Lung (tissue), 12 donors: ENCODE results near the gene PIEZO1. TPM values are rescaled to one million over a fixed set of nuclear protein-coding genes. Genes with fewer than 3 reads are reported as not detected.

Experiments used
- ATAC-seq: fragments of 200-7000 bp; cut with Tn5 transposase; one replicate; pipeline ENCODE4 v1.9.1; 2020; ENCODE audit warnings: moderate number of reproducible peaks; ENCODE audit not compliant: insufficient read depth, low FRiP score
- DNase-seq, 3 donors: peaks; one replicate each; pipeline ENCODE4 v3.0.0-alpha.2; 2013 to 2017
- H3K27ac ChIP-seq, 2 donors: one replicate each; pipeline ENCODE4 v1.5.1; 2013; ENCODE audit warnings: mild to moderate bottlenecking in 2 of 2, moderate library complexity in 2 of 2, control low read depth in 1 of 2, inconsistent platforms in 1 of 2, low read depth in 1 of 2, low read length in 1 of 2
- H3K27me3 ChIP-seq, 3 donors: one replicate each; pipeline ENCODE4 v1.5.1; 2013; ENCODE audit warnings: low read length in 2 of 3; ENCODE audit not compliant: control insufficient read depth in 3 of 3, insufficient read depth in 3 of 3
- H3K36me3 ChIP-seq, 4 donors: one replicate each; pipeline ENCODE4 v1.5.1; 2013; ENCODE audit warnings: low read length in 4 of 4, mild to moderate bottlenecking in 1 of 4, moderate library complexity in 1 of 4; ENCODE audit not compliant: control insufficient read depth in 4 of 4, insufficient read depth in 4 of 4
- H3K4me1 ChIP-seq, 5 donors: one replicate each; pipeline ENCODE4 v1.5.1; 2013; ENCODE audit warnings: low read length in 5 of 5, mild to moderate bottlenecking in 2 of 5, moderate library complexity in 1 of 5; ENCODE audit not compliant: control insufficient read depth in 5 of 5, insufficient read depth in 5 of 5
- H3K4me3 ChIP-seq: one replicate; pipeline ENCODE4 v1.5.1; 2013; ENCODE audit warnings: mild to moderate bottlenecking, control low read depth, moderate library complexity
- H3K9ac ChIP-seq, 2 donors: one replicate each; pipeline ENCODE4 v1.5.1; 2013; ENCODE audit warnings: low read length in 2 of 2, control low read depth in 1 of 2; ENCODE audit not compliant: insufficient read depth in 1 of 2
- H3K9me3 ChIP-seq, 4 donors: one replicate each; pipeline ENCODE4 v1.5.1; 2013; ENCODE audit warnings: low read length in 3 of 4, mild to moderate bottlenecking in 1 of 4, moderate library complexity in 1 of 4; ENCODE audit not compliant: control insufficient read depth in 4 of 4, insufficient read depth in 3 of 4
- WGBS, 2 donors: extraction: QIAGEN DNeasy Blood & Tissue Kit; methylation state at CpG; one replicate each; pipeline ENCODE4 v1.1.7; 2013; 5-methylcytosine and 5-hydroxymethylcytosine counted together
- polyA plus RNA-seq, 2 donors: library from polyadenylated mRNA; stranded (reverse); fragments of 200-250 nt; gene quantifications; one replicate each; pipeline ENCODE4 v1.2.1, GENCODE V29; 2013
- total RNA-seq, 2 donors: library from RNA; depleted of rRNA in 1 of 2; stranded (reverse); fragments of >200 nt in 1 of 2; gene quantifications; one replicate each; pipeline ENCODE4 v1.2.1, GENCODE V29; 2014 to 2021
- TF ChIP-seq, protein P1 (sequence below): IDR thresholded peaks from 2 replicates; pipeline ENCODE4 v1.5.1; 2012; ENCODE audit warnings: mild to moderate bottlenecking; ENCODE audit errors: control extremely low read depth, extremely low read depth
- donor health status: control.
- donor health status: control.
- donor health status: Bipolar disorder and iron deficiency.
- donor health status: healthy.
- donor health status: DM: yes; HTN: yes; CAD: no.

PIEZO1 gene
- total and polyA plus RNA-seq, 4 donors = 113 to 207 (median 190) TPM

DNA sequence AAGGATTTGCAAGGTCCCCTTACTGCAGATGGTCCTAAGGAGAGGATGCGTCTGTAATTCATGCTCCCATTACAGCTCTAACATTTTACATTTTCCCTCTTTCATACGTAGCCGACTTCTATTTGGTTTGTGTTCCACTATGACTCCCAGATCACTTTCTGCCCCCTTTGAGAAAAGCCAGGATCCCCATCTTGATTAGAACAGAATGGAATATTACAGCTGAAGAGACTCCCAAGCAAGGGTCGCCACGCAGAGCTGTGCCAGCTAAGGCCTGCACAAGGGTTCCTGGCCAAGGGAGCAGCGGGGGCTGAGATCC is 15.2 kb upstream of the PIEZO1 start:
- TF ChIP-seq, protein P1, sequence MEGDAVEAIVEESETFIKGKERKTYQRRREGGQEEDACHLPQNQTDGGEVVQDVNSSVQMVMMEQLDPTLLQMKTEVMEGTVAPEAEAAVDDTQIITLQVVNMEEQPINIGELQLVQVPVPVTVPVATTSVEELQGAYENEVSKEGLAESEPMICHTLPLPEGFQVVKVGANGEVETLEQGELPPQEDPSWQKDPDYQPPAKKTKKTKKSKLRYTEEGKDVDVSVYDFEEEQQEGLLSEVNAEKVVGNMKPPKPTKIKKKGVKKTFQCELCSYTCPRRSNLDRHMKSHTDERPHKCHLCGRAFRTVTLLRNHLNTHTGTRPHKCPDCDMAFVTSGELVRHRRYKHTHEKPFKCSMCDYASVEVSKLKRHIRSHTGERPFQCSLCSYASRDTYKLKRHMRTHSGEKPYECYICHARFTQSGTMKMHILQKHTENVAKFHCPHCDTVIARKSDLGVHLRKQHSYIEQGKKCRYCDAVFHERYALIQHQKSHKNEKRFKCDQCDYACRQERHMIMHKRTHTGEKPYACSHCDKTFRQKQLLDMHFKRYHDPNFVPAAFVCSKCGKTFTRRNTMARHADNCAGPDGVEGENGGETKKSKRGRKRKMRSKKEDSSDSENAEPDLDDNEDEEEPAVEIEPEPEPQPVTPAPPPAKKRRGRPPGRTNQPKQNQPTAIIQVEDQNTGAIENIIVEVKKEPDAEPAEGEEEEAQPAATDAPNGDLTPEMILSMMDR = no peak

DNA sequence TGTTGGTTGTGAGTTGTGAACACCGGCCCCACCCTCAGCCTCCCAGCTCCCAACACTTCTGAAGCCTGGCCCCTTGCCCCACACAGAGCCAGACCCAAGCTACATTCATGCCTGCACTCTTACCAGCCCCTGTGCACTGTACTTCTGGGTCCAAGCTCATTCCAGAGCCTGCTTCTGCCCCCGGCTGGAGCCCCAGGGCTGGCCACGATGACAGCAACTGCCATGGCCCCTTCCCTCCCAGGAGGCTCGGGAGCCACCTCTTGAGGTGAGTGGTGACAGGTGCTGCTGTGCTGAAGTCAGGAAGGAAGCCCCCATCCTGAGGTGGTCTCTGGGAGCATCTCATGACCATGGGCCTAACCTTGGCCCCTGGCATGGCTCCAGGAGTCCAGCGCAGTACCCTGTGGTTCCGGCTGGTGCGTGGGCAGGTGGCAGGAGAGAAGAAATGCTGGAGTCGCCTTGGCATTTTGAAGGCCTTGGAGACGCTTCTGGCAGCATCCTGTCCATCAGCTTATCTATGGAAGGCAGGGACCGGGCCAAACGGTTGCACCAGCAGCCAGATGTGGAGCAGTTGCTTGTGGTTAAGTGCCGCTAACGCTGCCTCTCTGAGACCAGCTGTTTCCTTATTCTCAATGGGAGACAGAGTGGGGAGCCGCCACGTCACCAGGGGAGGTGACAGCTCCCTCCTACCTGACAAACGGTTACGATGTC is 14.7 kb upstream of the PIEZO1 start:
- ATAC-seq (no peak), DNase-seq (no peak)
- Histone ChIP-seq H3K4me3 (no peak overlapping the region), H3K27me3 (no peaks in the 10 kb centered on the region), H3K27ac (no peak overlapping the region), H3K4me1 (peaks cover 0 to 10% (median 0%) of the 10 kb centered on the region in 5 donors), H3K36me3 (no peaks in the 10 kb centered on the region), H3K9ac (no peak overlapping the region), H3K9me3 (no peaks in the 10 kb centered on the region)
- 36 to 66% methylated on average over 17 of the region's 17 CpGs for WGBS, 2 donors
- TF ChIP-seq, protein P1 = no peak

More for the DNA sequence above, 15.2 kb upstream of the PIEZO1 start:
- ATAC-seq (no peak), DNase-seq (no peak)
- Histone ChIP-seq H3K9me3 (no peaks in the 10 kb centered on the region), H3K36me3 (no peaks in the 10 kb centered on the region), H3K4me1 (peaks cover 0 to 15% (median 0%) of the 10 kb centered on the region in 5 donors), H3K4me3 (no peak overlapping the region), H3K27ac (no peak overlapping the region), H3K27me3 (no peaks in the 10 kb centered on the region), H3K9ac (no peak overlapping the region)
- WGBS, 2 donors = 56 to 83% methylated on average over 6 of the region's 6 CpGs

DNA sequence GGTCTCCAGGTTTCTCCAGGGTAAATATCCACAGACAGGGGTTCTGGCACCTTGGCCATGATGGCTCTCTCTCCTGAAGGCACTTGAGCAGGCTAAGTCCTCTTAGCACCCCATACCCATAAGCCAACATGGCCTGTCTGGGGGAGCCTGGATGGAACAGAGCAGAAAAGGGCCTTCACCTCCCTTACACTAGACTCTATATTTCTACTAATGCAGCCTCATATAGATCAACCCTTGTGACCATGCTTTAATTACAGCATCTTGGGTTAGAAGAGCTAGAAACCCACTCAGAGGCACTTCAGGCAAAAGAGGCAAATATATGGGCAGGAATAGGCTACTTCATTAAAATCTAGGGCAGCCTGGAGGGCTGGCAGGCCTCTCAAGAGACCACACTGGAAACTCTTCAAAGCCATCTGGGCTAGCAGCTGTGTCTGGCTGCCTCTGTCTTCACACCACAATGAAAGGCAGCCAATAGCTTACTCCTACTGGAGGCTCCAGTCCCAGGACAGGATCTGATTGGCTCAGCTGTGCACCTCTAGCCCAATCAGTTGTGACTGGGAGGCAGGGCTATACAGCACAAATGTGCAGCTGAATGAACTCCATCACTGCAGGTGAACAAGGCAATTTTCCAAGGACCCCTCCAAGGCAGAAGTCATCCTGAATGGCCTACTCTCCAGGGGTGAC is 13.9 kb upstream of the PIEZO1 start:
- DNase-seq (no peak), ATAC-seq (no peak)
- TF ChIP-seq, protein P1 = no peak
- Histone ChIP-seq H3K36me3 (no peaks in the 10 kb centered on the region), H3K27ac (no peak overlapping the region), H3K4me1 (peaks cover 0 to 4% (median 0%) of the 10 kb centered on the region in 5 donors), H3K9ac (no peak overlapping the region), H3K9me3 (no peaks in the 10 kb centered on the region), H3K4me3 (no peak overlapping the region), H3K27me3 (no peaks in the 10 kb centered on the region)
